ENCODE results near the gene ZMYND11.

GRCh38 chr10:88253-88652 is 47.0 kb upstream of the ZMYND11 start:
- TF ChIP-seq CTCF (optimal IDR thresholded peaks at IDR 0.05 in 1 of 3, IDR thresholded peaks at IDR 0.05 in 1 of 3, conservative IDR thresholded peaks at IDR 0.05 in 1 of 3; ENCODE audit: extremely low read depth in 1 of 3, insufficient read depth in 2 of 3, low read length in 3 of 3): no peak
- no peak for TF ChIP-seq EZH2 (IDR thresholded peaks at IDR 0.05; ENCODE audit: low read length)

All from keratinocyte (primary cell).